ENCODE measurements around the gene ZNF516. TPM values are rescaled to one million over a fixed set of nuclear protein-coding genes. Genes with fewer than 3 reads are reported as not detected.

The ZNF516 gene
- total RNA-seq, 4 donors from 2014 or later: 20.5 to 55.4 (median 22.4) TPM

- TF ChIP-seq POLR2A (IDR thresholded peaks at IDR 0.05): no peak
- peak; percentile 25 to 56 for TF ChIP-seq CTCF (IDR thresholded peaks at IDR 0.05)
- TF ChIP-seq POLR2AphosphoS5 (IDR thresholded peaks at IDR 0.05): no peak
- TF ChIP-seq EP300 (IDR thresholded peaks at IDR 0.05): no peak
- Histone ChIP-seq H3K36me3 (no peaks in the 10 kb centered on the region), H3K4me3 (no peak overlapping the region), H3K27ac (no peak overlapping the region), H3K27me3 (no peaks in the 10 kb centered on the region), H3K9me3 (no peaks in the 10 kb centered on the region), H3K4me1 (peaks cover 1% of the 10 kb centered on the region)
- peak in 1 of 2 donors; percentile 68 for DNase-seq (ENCODE audit: low spot score in 2 of 2)
- WGBS: 86% methylated on average over 37 of the region's 37 CpGs
These were observed 89.2 kb downstream of the ZNF516 start for GRCh38 chr18:76405681-76406356.

GRCh38 chr18:76405280-76405679 is 89.8 kb downstream of the ZNF516 start:
- TF ChIP-seq POLR2AphosphoS5 (IDR thresholded peaks at IDR 0.05) (no peak), POLR2A (IDR thresholded peaks at IDR 0.05) (no peak), CTCF (IDR thresholded peaks at IDR 0.05) (no peak), EP300 (IDR thresholded peaks at IDR 0.05) (no peak)
- Histone ChIP-seq H3K4me1 (no peaks in the 10 kb centered on the region), H3K27ac (no peak overlapping the region), H3K4me3 (no peak overlapping the region), H3K9me3 (no peaks in the 10 kb centered on the region), H3K27me3 (no peaks in the 10 kb centered on the region), H3K36me3 (no peaks in the 10 kb centered on the region)
- peak in 1 of 2 donors; percentile 49 for DNase-seq (ENCODE audit: low spot score in 2 of 2)
- WGBS: 84% methylated on average over 12 of the region's 17 CpGs

- H3K27ac ChIP-seq: no peak overlapping the region
- H3K36me3 ChIP-seq: no peaks in the 10 kb centered on the region
- H3K9me3 ChIP-seq: no peaks in the 10 kb centered on the region
- H3K27me3 ChIP-seq: no peaks in the 10 kb centered on the region
- H3K4me1 ChIP-seq: peaks cover 1% of the 10 kb centered on the region
- no peak overlapping the region for H3K4me3 ChIP-seq
- DNase-seq (ENCODE audit: low spot score in 2 of 2): no peak
- TF ChIP-seq EP300 (IDR thresholded peaks at IDR 0.05) (no peak), POLR2AphosphoS5 (IDR thresholded peaks at IDR 0.05) (no peak), CTCF (IDR thresholded peaks at IDR 0.05) (no peak), POLR2A (IDR thresholded peaks at IDR 0.05) (no peak)
- 89% methylated on average over 8 of the region's 8 CpGs for WGBS
These were observed 90.7 kb downstream of the ZNF516 start for GRCh38 chr18:76404345-76404831.

- Histone ChIP-seq H3K27me3 (no peaks in the 10 kb centered on the region), H3K36me3 (no peaks in the 10 kb centered on the region), H3K4me1 (peaks cover 14% of the 10 kb centered on the region), H3K9me3 (no peaks in the 10 kb centered on the region), H3K27ac (no peak overlapping the region), H3K4me3 (no peak overlapping the region)
- peak in 1 of 2 donors; percentile 51 for DNase-seq (ENCODE audit: low spot score in 2 of 2)
- 94% methylated on average over 33 of the region's 43 CpGs for WGBS
- TF ChIP-seq EP300 (IDR thresholded peaks at IDR 0.05) (no peak), POLR2AphosphoS5 (IDR thresholded peaks at IDR 0.05) (no peak), CTCF (IDR thresholded peaks at IDR 0.05) (no peak), POLR2A (IDR thresholded peaks at IDR 0.05) (no peak)
These were observed 92.7 kb downstream of the ZNF516 start for GRCh38 chr18:76402026-76402990.

- H3K4me3 ChIP-seq: no peak overlapping the region
- TF ChIP-seq CTCF (IDR thresholded peaks at IDR 0.05): no peak
- no peak for TF ChIP-seq EP300 (IDR thresholded peaks at IDR 0.05)
- no peak for TF ChIP-seq POLR2AphosphoS5 (IDR thresholded peaks at IDR 0.05)
- TF ChIP-seq POLR2A (IDR thresholded peaks at IDR 0.05): no peak
- no peaks in the 10 kb centered on the region for H3K9me3 ChIP-seq
- no peaks in the 10 kb centered on the region for H3K36me3 ChIP-seq
- 88% methylated on average over 21 of the region's 25 CpGs for WGBS
- peak in 1 of 2 donors; percentile 63 for DNase-seq (ENCODE audit: low spot score in 2 of 2)
- H3K4me1 ChIP-seq: peaks cover 14% of the 10 kb centered on the region
- no peak overlapping the region for H3K27ac ChIP-seq
- H3K27me3 ChIP-seq: no peaks in the 10 kb centered on the region
These were observed 93.5 kb downstream of the ZNF516 start for GRCh38 chr18:76401498-76401897.
